Measurements from ENCODE around the gene CKS1B.

The CKS1B gene

DNA sequence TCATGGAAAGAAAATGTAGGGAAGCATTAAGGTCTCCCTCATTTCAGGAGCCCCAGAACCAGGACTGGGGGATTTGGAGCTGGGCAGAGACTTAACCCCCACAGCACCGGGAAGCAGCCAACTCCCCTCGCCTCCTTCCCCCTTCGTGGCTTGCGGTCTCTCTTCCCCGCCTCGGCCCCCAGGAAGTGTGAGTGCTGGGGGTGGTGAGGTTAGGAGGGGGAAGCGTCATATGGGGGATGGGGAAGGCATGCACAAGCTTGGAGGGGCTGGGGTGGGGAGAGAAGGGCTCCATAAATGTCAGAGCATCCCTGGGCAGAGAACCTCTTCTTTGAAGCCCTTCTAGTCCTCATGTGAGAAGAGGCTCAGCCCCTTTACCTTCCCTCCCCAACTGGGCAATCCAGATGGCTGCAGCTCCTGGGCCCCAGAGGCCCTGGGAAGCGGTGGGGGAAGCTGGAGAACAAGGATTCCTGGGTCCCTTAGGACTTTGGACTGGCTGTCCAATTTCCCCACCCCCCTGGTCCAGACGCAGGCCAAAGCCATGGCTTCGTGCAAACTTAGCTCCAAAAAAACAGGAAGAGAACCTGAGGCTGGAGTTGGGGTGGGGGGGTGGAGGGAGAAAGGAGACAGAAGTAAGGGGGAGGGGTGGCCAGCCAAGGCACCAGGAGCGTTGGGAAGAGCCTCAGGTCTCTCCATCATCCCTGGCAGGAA lies 35.9 kb downstream of the CKS1B start:
- DNase-seq (ENCODE audit: low spot score), result no peak
- H3K4me3 ChIP-seq, result peak overlapping the region; percentile 59
- peak overlapping the region in 1 of 2 donors; percentile 93 for H3K27ac ChIP-seq
- TF ChIP-seq, protein P1, sequence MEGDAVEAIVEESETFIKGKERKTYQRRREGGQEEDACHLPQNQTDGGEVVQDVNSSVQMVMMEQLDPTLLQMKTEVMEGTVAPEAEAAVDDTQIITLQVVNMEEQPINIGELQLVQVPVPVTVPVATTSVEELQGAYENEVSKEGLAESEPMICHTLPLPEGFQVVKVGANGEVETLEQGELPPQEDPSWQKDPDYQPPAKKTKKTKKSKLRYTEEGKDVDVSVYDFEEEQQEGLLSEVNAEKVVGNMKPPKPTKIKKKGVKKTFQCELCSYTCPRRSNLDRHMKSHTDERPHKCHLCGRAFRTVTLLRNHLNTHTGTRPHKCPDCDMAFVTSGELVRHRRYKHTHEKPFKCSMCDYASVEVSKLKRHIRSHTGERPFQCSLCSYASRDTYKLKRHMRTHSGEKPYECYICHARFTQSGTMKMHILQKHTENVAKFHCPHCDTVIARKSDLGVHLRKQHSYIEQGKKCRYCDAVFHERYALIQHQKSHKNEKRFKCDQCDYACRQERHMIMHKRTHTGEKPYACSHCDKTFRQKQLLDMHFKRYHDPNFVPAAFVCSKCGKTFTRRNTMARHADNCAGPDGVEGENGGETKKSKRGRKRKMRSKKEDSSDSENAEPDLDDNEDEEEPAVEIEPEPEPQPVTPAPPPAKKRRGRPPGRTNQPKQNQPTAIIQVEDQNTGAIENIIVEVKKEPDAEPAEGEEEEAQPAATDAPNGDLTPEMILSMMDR (IDR thresholded peaks at IDR 0.05), result no peak

DNA sequence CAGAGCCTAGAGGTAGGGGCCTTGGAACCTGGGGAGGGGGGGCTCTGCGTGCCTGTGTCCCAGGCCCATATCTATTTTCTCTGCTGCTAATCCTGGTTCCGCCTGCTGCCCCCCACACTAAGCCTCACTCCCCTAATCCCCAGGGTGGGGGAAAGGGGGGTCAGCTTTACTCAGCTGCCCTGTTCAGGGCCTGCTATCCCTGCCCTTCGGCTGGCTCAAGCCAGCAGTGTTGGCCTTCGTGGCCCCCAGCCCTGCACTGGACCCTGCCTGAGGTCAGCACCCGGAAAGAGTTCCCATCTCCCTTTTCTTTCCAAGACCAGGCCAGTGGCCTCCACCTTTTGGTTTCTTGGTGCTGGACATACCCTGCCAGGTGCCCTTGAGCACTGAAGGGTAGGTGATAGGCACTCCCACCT lies 36.5 kb downstream of the CKS1B start:
- TF ChIP-seq, protein P1 (IDR thresholded peaks at IDR 0.05), result no peak
- H3K27ac ChIP-seq, result peak overlapping the region; percentile 40 to 93
- no peak for DNase-seq (ENCODE audit: low spot score)
- no peak overlapping the region for H3K4me3 ChIP-seq

DNA sequence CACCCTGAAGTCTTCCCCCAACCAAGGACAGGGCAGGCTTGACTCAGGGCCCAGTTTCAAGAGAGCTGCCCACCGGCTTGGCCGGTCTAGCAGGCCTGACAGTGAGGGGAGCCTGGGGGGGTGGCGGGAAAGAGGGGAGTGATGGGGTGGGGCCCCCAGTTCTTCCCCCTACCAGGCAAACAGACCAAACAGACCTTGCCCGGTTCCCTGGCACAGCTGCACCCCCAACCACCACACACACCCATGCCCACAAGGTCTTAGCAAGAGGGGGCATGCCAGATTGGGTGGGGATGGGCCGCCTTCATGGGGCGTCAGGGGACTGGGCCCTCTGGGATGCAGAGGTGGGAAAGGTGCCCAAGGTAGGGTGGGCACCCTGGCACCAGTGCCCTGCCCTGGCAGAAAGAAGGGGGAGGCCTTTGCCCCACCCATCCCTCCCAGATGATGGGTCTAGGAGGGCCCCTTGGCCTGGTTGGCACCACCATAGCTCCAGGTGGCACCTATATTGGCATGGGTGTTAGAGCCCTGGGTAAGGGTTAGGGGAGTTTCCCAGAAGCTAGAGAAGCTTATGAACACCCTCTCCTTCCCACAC lies 37.0 kb downstream of the CKS1B start:
- TF ChIP-seq, protein P1 (IDR thresholded peaks at IDR 0.05), result no peak
- Histone ChIP-seq H3K4me3 (peak overlapping the region; percentile 38), H3K27ac (peak overlapping the region; percentile 40 to 93)
- no peak for DNase-seq (ENCODE audit: low spot score)

DNA sequence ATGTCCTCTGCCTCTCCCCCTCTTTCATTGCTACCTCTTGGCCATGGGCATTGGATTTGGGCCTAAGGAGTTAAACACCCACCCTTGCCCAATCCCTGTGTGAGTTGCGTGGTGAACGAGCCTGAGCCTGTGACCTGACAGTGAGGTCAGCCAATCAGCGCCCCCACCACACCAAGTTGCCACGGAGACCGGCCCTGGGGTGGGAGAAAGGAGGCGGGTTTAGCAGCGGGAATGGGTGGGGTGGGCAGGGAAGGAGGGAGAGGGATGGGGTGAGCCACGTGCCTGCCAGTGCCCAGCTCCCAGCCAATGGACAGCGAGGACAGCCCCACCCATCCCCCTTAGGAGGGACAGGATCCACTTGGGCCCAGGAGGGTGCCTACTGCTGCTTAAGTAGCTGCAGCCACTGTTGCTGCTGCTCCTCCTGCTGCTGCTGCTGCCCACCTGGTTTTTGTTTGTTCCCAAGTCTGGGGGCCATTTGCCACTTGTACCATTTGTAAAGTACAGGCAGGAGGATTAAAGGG lies 37.6 kb downstream of the CKS1B start:
- Histone ChIP-seq H3K27ac (peak overlapping the region; percentile 40 to 93), H3K4me3 (peak overlapping the region; percentile 38)
- no peak for DNase-seq (ENCODE audit: low spot score)
- TF ChIP-seq, protein P1 (IDR thresholded peaks at IDR 0.05), result no peak

DNA sequence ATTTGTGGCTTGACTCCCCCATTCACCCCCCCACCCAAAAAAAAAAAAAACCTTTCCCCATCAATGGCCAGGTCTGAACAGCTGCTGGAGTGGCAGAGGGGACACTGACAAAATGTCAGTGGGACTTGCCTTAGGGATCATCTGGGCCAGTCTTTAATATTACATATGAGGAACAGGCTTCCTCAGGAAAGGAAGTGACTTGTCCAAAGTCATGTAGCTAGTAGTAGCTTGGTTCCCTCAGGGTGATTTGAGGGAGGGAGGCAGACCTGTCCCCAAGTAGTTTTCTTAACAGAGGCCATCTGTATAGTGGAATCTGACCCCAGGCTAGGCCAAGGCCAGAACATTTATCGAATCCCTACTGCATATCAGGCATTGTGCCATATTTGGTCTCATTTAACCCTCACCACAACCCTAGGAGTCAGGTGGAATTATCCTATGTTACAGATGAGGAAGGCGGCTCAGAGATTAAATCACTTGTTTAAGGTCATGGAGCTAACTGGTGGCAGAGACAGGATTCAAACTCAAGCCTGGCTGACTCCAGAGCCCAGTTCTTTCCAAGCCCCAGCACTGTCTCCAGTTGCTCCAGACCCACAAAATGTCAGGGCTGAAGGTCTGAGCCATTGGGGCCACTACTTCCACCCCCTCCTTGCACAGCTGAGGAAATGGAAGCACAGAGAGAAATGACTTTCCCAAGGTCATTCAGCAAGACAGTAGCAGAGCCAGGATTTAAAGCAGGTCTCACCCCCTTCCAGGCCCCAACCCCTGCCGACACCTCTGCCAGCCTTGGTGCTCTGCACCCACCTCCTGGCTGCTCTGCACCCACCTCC lies 38.5 kb downstream of the CKS1B start:
- no peak overlapping the region for H3K4me3 ChIP-seq
- TF ChIP-seq, protein P1 (IDR thresholded peaks at IDR 0.05), result no peak
- H3K27ac ChIP-seq, result peak overlapping the region in 1 of 2 donors; percentile 93
- DNase-seq (ENCODE audit: low spot score), result no peak

DNA sequence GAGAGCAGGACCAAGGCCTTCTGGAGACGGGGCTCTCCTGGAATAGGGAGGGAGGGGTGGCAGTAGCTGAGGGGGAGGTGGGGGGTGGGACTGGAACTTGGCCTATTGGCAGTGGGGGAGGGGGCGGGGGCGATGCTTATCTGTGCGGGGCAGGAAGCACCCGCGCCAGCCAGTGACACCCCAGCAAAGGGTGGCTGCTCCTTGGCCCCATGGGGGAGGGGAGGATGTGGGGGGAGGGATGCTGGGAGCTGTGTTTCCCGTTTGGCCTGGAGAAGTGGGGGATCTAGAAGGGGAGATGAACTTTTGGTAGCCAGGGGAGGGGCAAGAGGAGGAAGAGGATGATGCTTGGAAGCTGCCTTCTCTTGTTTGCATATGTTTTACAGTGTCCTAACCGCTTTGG lies 39.2 kb downstream of the CKS1B start:
- Histone ChIP-seq H3K27ac (peak overlapping the region in 1 of 2 donors; percentile 47), H3K4me3 (no peak overlapping the region)
- TF ChIP-seq, protein P1 (IDR thresholded peaks at IDR 0.05), result no peak
- no peak for DNase-seq (ENCODE audit: low spot score)

Data from coronary artery (tissue), 2 donors.